A549 (cell line): Measurements from ENCODE around the gene HCN4.

Source experiments
- BHLHE40 ChIP-seq: IDR thresholded peaks from 2 replicates; pipeline ENCODE4 v1.6.1; 2012; ENCODE audit warnings: low read depth, low read length, inconsistent platforms
- CBX8 ChIP-seq: fragments of 200-600 bp; sonication (generic); IDR thresholded peaks from 2 replicates; pipeline ENCODE4 v1.6.1; 2016
- EP300 ChIP-seq, 2 experiments: fragments of >200 bp; sonication (Bioruptor Twin); formaldehyde crosslinking; IDR thresholded peaks; 2 replicates in 1 of 2; 3 replicates in 1 of 2; pipeline ENCODE4 v1.6.1; 2016 to 2017
- JUN ChIP-seq, 2 experiments: fragments of >200 bp; sonication (Bioruptor Twin); formaldehyde crosslinking; IDR thresholded peaks; 2 replicates in 1 of 2; 3 replicates in 1 of 2; pipeline ENCODE4 v1.6.1; 2016 to 2017
- POLR2A ChIP-seq: IDR thresholded peaks from 2 replicates; pipeline ENCODE4 v1.6.1; 2012; ENCODE audit warnings: mild to moderate bottlenecking, low read length
- REST ChIP-seq: fragments of 200-600 bp; sonication (generic); IDR thresholded peaks from 2 replicates; pipeline ENCODE4 v1.6.1; 2016; ENCODE audit warnings: antibody characterized with exemption, mild to moderate bottlenecking, moderate library complexity
- TF ChIP-seq, protein P1 (sequence below): fragments of >200 bp; sonication (Bioruptor Twin); formaldehyde crosslinking; IDR thresholded peaks from 3 replicates; pipeline ENCODE4 v1.5.1; 2016

GRCh38 chr15:73403171-73403570, 34.4 kb upstream of the HCN4 start:
- TF ChIP-seq EP300 (IDR thresholded peaks at IDR 0.05) (no peak), REST (no peak), JUN (IDR thresholded peaks at IDR 0.05) (no peak), CBX8 (no peak), POLR2A (no peak), BHLHE40 (no peak)
- TF ChIP-seq, protein P1, sequence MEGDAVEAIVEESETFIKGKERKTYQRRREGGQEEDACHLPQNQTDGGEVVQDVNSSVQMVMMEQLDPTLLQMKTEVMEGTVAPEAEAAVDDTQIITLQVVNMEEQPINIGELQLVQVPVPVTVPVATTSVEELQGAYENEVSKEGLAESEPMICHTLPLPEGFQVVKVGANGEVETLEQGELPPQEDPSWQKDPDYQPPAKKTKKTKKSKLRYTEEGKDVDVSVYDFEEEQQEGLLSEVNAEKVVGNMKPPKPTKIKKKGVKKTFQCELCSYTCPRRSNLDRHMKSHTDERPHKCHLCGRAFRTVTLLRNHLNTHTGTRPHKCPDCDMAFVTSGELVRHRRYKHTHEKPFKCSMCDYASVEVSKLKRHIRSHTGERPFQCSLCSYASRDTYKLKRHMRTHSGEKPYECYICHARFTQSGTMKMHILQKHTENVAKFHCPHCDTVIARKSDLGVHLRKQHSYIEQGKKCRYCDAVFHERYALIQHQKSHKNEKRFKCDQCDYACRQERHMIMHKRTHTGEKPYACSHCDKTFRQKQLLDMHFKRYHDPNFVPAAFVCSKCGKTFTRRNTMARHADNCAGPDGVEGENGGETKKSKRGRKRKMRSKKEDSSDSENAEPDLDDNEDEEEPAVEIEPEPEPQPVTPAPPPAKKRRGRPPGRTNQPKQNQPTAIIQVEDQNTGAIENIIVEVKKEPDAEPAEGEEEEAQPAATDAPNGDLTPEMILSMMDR: no peak
